ENCODE data around the gene ZDBF2.
"Not testable (repeated sequence)": the region's sequence is repeated elsewhere in the genome, so short reads cannot be mapped to it uniquely, and the experiment has no call there.

Gene ZDBF2

DNA sequence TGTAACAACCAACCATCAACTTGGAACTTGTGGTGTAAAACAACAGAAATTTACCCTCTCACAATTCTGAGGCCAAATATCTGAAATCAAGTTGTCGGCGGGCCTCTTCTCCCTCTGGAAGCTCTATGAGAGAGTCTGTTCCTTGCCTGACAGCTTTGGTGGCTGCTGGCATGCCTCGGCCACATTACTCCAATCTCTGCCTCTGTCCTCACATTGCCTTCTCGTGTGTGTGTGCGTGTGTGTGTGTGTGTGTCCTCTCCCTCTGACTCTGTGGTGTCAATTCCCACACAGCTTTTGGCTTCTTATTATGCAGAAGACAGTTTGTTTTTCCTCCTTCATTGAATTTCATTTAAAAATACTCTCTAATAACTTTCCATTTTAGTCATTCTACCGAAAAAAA, 50.4 kb downstream of the ZDBF2 start:
- DNase-seq = no peak

- no peak for DNase-seq
Observed at GRCh38 chr2:206328974-206329373, 54.5 kb downstream of the ZDBF2 start.

DNA sequence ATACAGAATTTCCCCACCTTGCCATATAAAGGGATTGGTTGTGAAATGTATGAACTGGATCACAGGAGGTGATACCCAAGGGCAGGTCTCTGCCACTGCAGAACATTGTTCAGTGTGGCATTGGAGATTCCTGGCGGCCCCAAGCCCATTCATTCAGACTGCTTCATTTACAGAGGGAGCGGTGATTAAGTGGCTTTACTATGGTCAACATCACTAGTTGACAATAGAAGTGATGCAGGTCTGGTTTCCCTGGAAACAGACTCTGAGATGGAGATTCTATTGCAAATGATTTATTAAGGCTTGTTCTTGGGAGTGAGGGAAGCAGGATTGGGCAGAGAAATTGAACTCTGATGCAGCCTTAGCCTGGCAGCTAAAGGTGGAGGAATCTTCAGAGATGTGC, 62.4 kb downstream of the ZDBF2 start:
- DNase-seq = no peak

DNA sequence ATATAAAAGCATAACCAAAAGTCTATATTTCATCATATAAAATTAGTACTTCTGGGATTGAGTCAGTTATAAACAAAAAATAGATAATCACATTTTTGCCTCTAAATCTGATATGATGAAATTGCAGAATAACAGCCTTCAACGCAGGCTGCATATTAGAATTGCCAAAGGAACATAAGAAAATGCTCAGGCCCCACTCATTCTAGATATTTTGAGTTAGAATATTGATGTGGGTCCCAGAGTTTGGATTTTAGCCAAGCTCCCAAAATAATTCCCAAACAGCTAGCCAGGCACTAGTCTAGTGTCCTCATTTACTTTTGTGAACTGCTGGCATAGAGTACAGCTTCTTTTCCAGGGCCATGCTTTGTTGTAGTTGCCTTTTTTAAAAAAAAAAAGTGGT, 63.5 kb downstream of the ZDBF2 start:
- DNase-seq = no peak

DNA sequence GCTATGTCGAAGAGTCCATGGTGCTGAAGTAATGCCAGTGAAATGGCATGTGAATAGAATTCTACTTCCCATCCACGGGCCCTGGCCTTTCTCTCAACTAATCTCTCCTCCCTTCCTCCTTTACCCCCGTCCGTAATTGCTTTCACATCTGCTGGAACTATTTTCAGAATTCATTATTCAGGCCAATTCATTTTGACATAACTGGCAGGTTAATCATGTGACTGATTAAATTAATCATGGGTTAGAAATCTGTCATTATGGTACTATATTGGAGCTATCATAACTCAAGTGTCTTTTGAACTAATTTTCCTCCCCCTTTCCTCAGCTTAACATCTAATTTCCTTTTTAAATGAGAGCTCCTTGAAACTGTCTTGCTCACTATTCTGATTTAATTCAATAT, 66.9 kb downstream of the ZDBF2 start:
- DNase-seq = no peak

DNA sequence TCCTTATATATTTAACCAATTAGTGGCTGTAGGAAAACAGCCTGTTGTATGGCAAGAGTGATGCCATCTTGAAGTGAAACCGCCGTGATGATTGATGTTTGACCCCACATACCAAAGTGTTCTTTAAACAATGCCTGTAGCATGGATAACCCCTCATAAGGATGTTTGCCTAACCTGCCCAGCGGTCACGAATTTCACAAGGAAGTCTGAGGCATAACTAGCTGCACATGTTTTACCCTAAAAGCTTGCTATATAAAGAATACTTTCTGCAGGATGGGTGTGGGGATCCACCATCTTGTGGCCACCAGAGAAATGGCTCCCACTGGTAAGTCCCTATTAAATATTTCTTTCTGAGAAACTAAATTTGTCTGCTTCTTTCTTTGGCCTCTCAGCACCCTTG, 68.7 kb downstream of the ZDBF2 start:
- no peak for DNase-seq

DNA sequence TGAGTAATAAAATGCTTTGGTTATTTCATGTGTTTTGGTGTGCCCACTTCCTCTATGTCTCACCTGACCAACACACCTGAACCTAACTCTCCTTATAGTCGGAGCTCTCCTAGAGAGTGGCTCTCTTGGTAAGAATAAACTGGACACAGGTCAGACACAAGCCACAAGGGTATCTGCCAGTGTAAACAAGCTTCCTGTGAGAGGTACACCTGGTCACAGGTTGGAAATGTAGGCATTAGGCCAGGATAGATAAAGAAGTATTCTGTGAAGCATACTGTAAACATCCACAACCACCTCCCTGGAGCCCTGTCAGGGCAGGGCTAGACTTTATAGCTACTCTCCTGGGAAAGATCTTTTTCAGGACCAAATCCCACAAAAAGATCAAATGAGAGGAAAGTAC, 69.4 kb downstream of the ZDBF2 start:
- DNase-seq = no peak

DNA sequence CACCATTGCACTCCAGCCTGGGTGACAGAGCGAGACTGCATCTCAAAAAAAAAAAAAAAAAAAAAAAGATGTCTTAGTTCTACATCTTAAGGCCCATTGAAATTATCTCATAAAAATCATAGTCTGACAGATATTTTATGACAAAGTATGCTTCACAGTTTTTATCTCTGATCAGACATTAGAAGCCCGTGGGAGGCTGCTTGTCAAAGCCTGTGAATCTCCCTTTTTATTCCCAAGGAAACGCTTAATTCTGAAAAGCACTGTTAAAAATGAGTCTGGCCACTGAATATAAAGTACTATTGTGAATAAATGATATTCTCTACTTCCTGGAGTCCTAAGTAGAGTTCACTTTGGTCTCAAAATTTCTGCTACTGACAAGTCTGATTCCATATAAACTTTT, 71.1 kb downstream of the ZDBF2 start:
- no peak for DNase-seq

GRCh38 chr2:206349375-206349774, 74.9 kb downstream of the ZDBF2 start:
- no peak for DNase-seq

- no peak for DNase-seq
Observed at GRCh38 chr2:206352571-206352970, 78.1 kb downstream of the ZDBF2 start.

- DNase-seq = no peak
Observed at GRCh38 chr2:206353685-206354084, 79.2 kb downstream of the ZDBF2 start.

GRCh38 chr2:206354129-206354528, 79.7 kb downstream of the ZDBF2 start:
- no peak for DNase-seq

GRCh38 chr2:206356840-206357239, 82.4 kb downstream of the ZDBF2 start:
- DNase-seq = not testable (repeated sequence)

DNA sequence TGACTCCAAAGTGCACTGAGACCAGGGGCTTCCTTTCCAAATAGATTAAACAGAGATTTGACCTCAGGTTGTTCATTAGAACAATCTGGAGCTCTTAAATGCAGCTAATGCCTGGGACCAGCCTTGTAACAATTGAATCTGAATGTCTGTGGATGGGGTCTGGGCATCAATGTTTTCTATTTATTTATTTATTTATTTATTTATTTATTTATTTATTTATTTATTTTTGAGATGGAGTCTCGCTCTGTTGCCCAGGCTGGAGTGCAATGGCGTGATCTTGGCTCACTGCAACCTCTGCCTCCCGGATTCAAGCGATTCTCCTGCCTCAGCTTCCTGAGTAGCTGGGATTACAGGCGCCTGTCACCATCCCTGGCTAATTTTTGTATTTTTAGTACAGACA, 86.4 kb downstream of the ZDBF2 start:
- DNase-seq = not testable (repeated sequence)

DNA sequence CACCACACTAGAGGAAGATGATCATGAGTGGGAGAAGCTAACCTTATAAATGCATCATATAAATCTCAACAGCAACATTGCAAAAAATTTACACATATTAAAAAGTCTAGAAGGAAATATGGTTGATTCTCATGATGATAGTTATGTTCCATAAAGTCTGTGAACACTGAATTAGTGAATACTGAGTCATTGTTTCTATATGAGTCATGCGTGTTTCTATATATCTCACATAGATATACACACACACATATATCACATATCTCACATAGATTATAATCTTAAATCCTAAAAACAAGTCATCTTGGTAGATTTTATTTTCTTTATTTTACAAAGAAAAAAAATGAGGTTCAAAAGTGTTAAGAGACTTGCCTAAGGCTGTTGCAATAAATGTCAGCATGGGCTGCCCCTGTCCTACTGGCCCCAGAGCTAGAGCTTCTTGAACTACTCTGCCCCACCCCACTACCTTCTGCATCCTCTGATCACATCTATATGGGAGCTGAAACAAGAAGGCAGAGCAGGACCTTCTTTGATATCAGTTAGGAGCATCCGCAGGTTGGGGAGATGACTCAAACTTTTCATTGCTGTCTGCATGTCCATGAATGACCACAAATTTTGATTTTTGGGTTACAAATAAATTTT, 87.1 kb downstream of the ZDBF2 start:
- no peak for DNase-seq
